ENCODE measurements around the gene ZC3H4.

Gene ZC3H4

GRCh38 chr19:47063874-47064273, 49.7 kb downstream of the ZC3H4 start:
- no CpG with 5 or more reads among the region's 6 CpGs for WGBS, 2 donors (ENCODE audit: extremely low coverage in 2 of 2, insufficient read length in 2 of 2, insufficient replicate concordance in 1 of 2)

GRCh38 chr19:47058621-47059022, 55.0 kb downstream of the ZC3H4 start:
- peaks cover 0 to 5% of the 10 kb centered on the region in 2 donors for H3K36me3 ChIP-seq (replicated peaks in 1 of 2; ENCODE audit: control insufficient read depth in 2 of 2, insufficient read depth in 2 of 2, low read length in 2 of 2)
- H2BK12ac ChIP-seq (ENCODE audit: low read length), result no peak overlapping the region
- H2AFZ ChIP-seq (ENCODE audit: low read length), result no peak overlapping the region
- no peak overlapping the region for H3K18ac ChIP-seq (ENCODE audit: low read length)
- H3K9me3 ChIP-seq (replicated peaks in 1 of 2; ENCODE audit: control insufficient read depth in 2 of 2, insufficient read depth in 1 of 2, low read depth in 1 of 2, low read length in 2 of 2), result no peaks in the 10 kb centered on the region
- no peaks in the 10 kb centered on the region for H3K79me1 ChIP-seq (ENCODE audit: low read depth, low read length)
- H3K27ac ChIP-seq (replicated peaks; ENCODE audit: low read length), result peak overlapping the region; percentile 28
- H3K27me3 ChIP-seq (ENCODE audit: control insufficient read depth in 3 of 3, insufficient read depth in 3 of 3, low read depth in 1 of 3, low read length in 3 of 3), result no peaks in the 10 kb centered on the region
- peak; percentile 12 for DNase-seq (ENCODE audit: low spot score)
- H4K8ac ChIP-seq (ENCODE audit: low read depth, low read length), result no peak overlapping the region
- H3K14ac ChIP-seq (ENCODE audit: low read length), result no peak overlapping the region
- no peak overlapping the region for H3K9ac ChIP-seq (ENCODE audit: low read depth, low read length, poor library complexity)
- peaks cover 0 to 6% of the 10 kb centered on the region in 2 donors for H3K4me1 ChIP-seq (ENCODE audit: control insufficient read depth in 2 of 2, insufficient read depth in 1 of 2, low read depth in 1 of 2, low read length in 2 of 2)
- H2BK15ac ChIP-seq (ENCODE audit: low read length), result no peak overlapping the region
- no peak overlapping the region for H2BK120ac ChIP-seq (ENCODE audit: low read depth, low read length)
- H2AK5ac ChIP-seq (ENCODE audit: low read depth, low read length), result no peak overlapping the region
- WGBS, 2 donors (ENCODE audit: extremely low coverage in 2 of 2, insufficient read length in 2 of 2, insufficient replicate concordance in 1 of 2), result no CpG with 5 or more reads among the region's 11 CpGs
- H3K23ac ChIP-seq (ENCODE audit: low read depth, low read length, poor library complexity), result no peak overlapping the region
- H2BK5ac ChIP-seq (ENCODE audit: low read length), result no peak overlapping the region
- H3K4ac ChIP-seq (ENCODE audit: low read length), result no peak overlapping the region
- H4K91ac ChIP-seq (ENCODE audit: low read depth, low read length, poor library complexity), result no peak overlapping the region
- no peak overlapping the region for H3K4me2 ChIP-seq (ENCODE audit: insufficient read depth, low read length, poor library complexity, severe bottlenecking)
- H3K4me3 ChIP-seq (ENCODE audit: low read length in 2 of 2), result no peak overlapping the region

More at GRCh38 chr19:47063874-47064273, 49.7 kb downstream of the ZC3H4 start:
- no peak for DNase-seq (ENCODE audit: low spot score)
- peak overlapping the region; percentile 4 for H2AK5ac ChIP-seq (ENCODE audit: low read depth, low read length)
- H3K23ac ChIP-seq (ENCODE audit: low read depth, low read length, poor library complexity), result no peak overlapping the region
- peak overlapping the region; percentile 50 for H3K9ac ChIP-seq (ENCODE audit: low read depth, low read length, poor library complexity)
- no peak overlapping the region for H3K4me2 ChIP-seq (ENCODE audit: insufficient read depth, low read length, poor library complexity, severe bottlenecking)
- H3K79me1 ChIP-seq (ENCODE audit: low read depth, low read length), result peaks cover 9% of the 10 kb centered on the region
- H4K8ac ChIP-seq (ENCODE audit: low read depth, low read length), result no peak overlapping the region
- no peak overlapping the region for H2BK120ac ChIP-seq (ENCODE audit: low read depth, low read length)
- H2BK15ac ChIP-seq (ENCODE audit: low read length), result no peak overlapping the region
- peak overlapping the region; percentile 44 for H3K27ac ChIP-seq (replicated peaks; ENCODE audit: low read length)
- no peak overlapping the region for H3K4me3 ChIP-seq (ENCODE audit: low read length in 2 of 2)
- H3K14ac ChIP-seq (ENCODE audit: low read length), result peak overlapping the region; percentile 47
- H3K18ac ChIP-seq (ENCODE audit: low read length), result peak overlapping the region; percentile 5
- H4K91ac ChIP-seq (ENCODE audit: low read depth, low read length, poor library complexity), result no peak overlapping the region
- peaks cover 0 to 7% of the 10 kb centered on the region in 2 donors for H3K4me1 ChIP-seq (ENCODE audit: control insufficient read depth in 2 of 2, insufficient read depth in 1 of 2, low read depth in 1 of 2, low read length in 2 of 2)
- no peak overlapping the region for H3K4ac ChIP-seq (ENCODE audit: low read length)
- H3K27me3 ChIP-seq (ENCODE audit: control insufficient read depth in 3 of 3, insufficient read depth in 3 of 3, low read depth in 1 of 3, low read length in 3 of 3), result no peaks in the 10 kb centered on the region
- H2BK12ac ChIP-seq (ENCODE audit: low read length), result no peak overlapping the region
- no peak overlapping the region for H2BK5ac ChIP-seq (ENCODE audit: low read length)
- H3K9me3 ChIP-seq (replicated peaks in 1 of 2; ENCODE audit: control insufficient read depth in 2 of 2, insufficient read depth in 1 of 2, low read depth in 1 of 2, low read length in 2 of 2), result no peaks in the 10 kb centered on the region
- peaks cover 29 to 57% of the 10 kb centered on the region in 2 donors for H3K36me3 ChIP-seq (replicated peaks in 1 of 2; ENCODE audit: control insufficient read depth in 2 of 2, insufficient read depth in 2 of 2, low read length in 2 of 2)
- no peak overlapping the region for H2AFZ ChIP-seq (ENCODE audit: low read length)

GRCh38 chr19:47057328-47057727, 56.2 kb downstream of the ZC3H4 start:
- WGBS, 2 donors (ENCODE audit: extremely low coverage in 2 of 2, insufficient read length in 2 of 2, insufficient replicate concordance in 1 of 2), result no CpG with 5 or more reads among the region's 2 CpGs
- H3K36me3 ChIP-seq (replicated peaks in 1 of 2; ENCODE audit: control insufficient read depth in 2 of 2, insufficient read depth in 2 of 2, low read length in 2 of 2), result no peaks in the 10 kb centered on the region

GRCh38 chr19:47056411-47056810, 57.2 kb downstream of the ZC3H4 start:
- Histone ChIP-seq H3K14ac (ENCODE audit: low read length) (no peak overlapping the region), H4K8ac (ENCODE audit: low read depth, low read length) (no peak overlapping the region), H3K36me3 (replicated peaks in 1 of 2; ENCODE audit: control insufficient read depth in 2 of 2, insufficient read depth in 2 of 2, low read length in 2 of 2) (no peaks in the 10 kb centered on the region), H2AK5ac (ENCODE audit: low read depth, low read length) (no peak overlapping the region), H3K4me2 (ENCODE audit: insufficient read depth, low read length, poor library complexity, severe bottlenecking) (no peak overlapping the region), H3K4me1 (ENCODE audit: control insufficient read depth in 2 of 2, insufficient read depth in 1 of 2, low read depth in 1 of 2, low read length in 2 of 2) (peaks cover 0 to 3% of the 10 kb centered on the region in 2 donors), H3K79me1 (ENCODE audit: low read depth, low read length) (no peaks in the 10 kb centered on the region), H2AFZ (ENCODE audit: low read length) (peak overlapping the region; percentile 1), H2BK5ac (ENCODE audit: low read length) (no peak overlapping the region), H2BK12ac (ENCODE audit: low read length) (no peak overlapping the region), H2BK15ac (ENCODE audit: low read length) (no peak overlapping the region), H3K4ac (ENCODE audit: low read length) (no peak overlapping the region), H3K23ac (ENCODE audit: low read depth, low read length, poor library complexity) (no peak overlapping the region), H4K91ac (ENCODE audit: low read depth, low read length, poor library complexity) (no peak overlapping the region), H3K9me3 (replicated peaks in 1 of 2; ENCODE audit: control insufficient read depth in 2 of 2, insufficient read depth in 1 of 2, low read depth in 1 of 2, low read length in 2 of 2) (no peaks in the 10 kb centered on the region), H2BK120ac (ENCODE audit: low read depth, low read length) (no peak overlapping the region), H3K9ac (ENCODE audit: low read depth, low read length, poor library complexity) (peak overlapping the region; percentile 60), H3K27me3 (ENCODE audit: control insufficient read depth in 3 of 3, insufficient read depth in 3 of 3, low read depth in 1 of 3, low read length in 3 of 3) (no peaks in the 10 kb centered on the region), H3K27ac (replicated peaks; ENCODE audit: low read length) (no peak overlapping the region), H3K18ac (ENCODE audit: low read length) (no peak overlapping the region), H3K4me3 (ENCODE audit: low read length in 2 of 2) (no peak overlapping the region)
- no CpG with 5 or more reads among the region's 5 CpGs for WGBS, 2 donors (ENCODE audit: extremely low coverage in 2 of 2, insufficient read length in 2 of 2, insufficient replicate concordance in 1 of 2)
- DNase-seq (ENCODE audit: low spot score), result no peak

More at GRCh38 chr19:47057328-47057727, 56.2 kb downstream of the ZC3H4 start:
- Histone ChIP-seq H3K23ac (ENCODE audit: low read depth, low read length, poor library complexity) (no peak overlapping the region), H4K8ac (ENCODE audit: low read depth, low read length) (no peak overlapping the region), H3K27me3 (ENCODE audit: control insufficient read depth in 3 of 3, insufficient read depth in 3 of 3, low read depth in 1 of 3, low read length in 3 of 3) (no peaks in the 10 kb centered on the region), H3K9me3 (replicated peaks in 1 of 2; ENCODE audit: control insufficient read depth in 2 of 2, insufficient read depth in 1 of 2, low read depth in 1 of 2, low read length in 2 of 2) (no peaks in the 10 kb centered on the region), H2AK5ac (ENCODE audit: low read depth, low read length) (no peak overlapping the region), H3K9ac (ENCODE audit: low read depth, low read length, poor library complexity) (no peak overlapping the region), H3K4me1 (ENCODE audit: control insufficient read depth in 2 of 2, insufficient read depth in 1 of 2, low read depth in 1 of 2, low read length in 2 of 2) (peaks cover 0 to 4% of the 10 kb centered on the region in 2 donors), H2BK5ac (ENCODE audit: low read length) (no peak overlapping the region), H2AFZ (ENCODE audit: low read length) (no peak overlapping the region), H3K27ac (replicated peaks; ENCODE audit: low read length) (no peak overlapping the region), H4K91ac (ENCODE audit: low read depth, low read length, poor library complexity) (no peak overlapping the region), H3K4me2 (ENCODE audit: insufficient read depth, low read length, poor library complexity, severe bottlenecking) (no peak overlapping the region), H3K18ac (ENCODE audit: low read length) (no peak overlapping the region), H3K4ac (ENCODE audit: low read length) (no peak overlapping the region), H3K4me3 (ENCODE audit: low read length in 2 of 2) (no peak overlapping the region), H2BK120ac (ENCODE audit: low read depth, low read length) (no peak overlapping the region), H3K14ac (ENCODE audit: low read length) (no peak overlapping the region), H3K79me1 (ENCODE audit: low read depth, low read length) (no peaks in the 10 kb centered on the region), H2BK15ac (ENCODE audit: low read length) (no peak overlapping the region), H2BK12ac (ENCODE audit: low read length) (no peak overlapping the region)
- DNase-seq (ENCODE audit: low spot score), result no peak

All from neuronal stem cell (in vitro differentiated cells).